GM18861 (cell line): ENCODE data around the gene IPCEF1.

Source experiments
- ATAC-seq: cut with Tn5 transposase; IDR thresholded peaks from one replicate; pipeline ENCODE4 v1.9.1; 2021; ENCODE audit not compliant: unreplicated experiment

IPCEF1 gene

GRCh38 chr6:154169193-154169847 is 187.3 kb downstream of the IPCEF1 start:
- ATAC-seq, result no peak

- no peak for ATAC-seq
Observed at GRCh38 chr6:154167126-154167525, 189.5 kb downstream of the IPCEF1 start.

- no peak for ATAC-seq
Observed at GRCh38 chr6:154166140-154166539, 190.5 kb downstream of the IPCEF1 start.

- ATAC-seq, result no peak
Observed at GRCh38 chr6:154165478-154165877, 191.1 kb downstream of the IPCEF1 start.

GRCh38 chr6:154164397-154164796 is 192.2 kb downstream of the IPCEF1 start:
- no peak for ATAC-seq

- peak; percentile 62 for ATAC-seq
Observed at GRCh38 chr6:154161689-154162088, 194.9 kb downstream of the IPCEF1 start.

GRCh38 chr6:154159126-154159525 is 197.5 kb downstream of the IPCEF1 start:
- ATAC-seq, result no peak

- no peak for ATAC-seq
Observed at GRCh38 chr6:154157706-154158105, 198.9 kb downstream of the IPCEF1 start.

GRCh38 chr6:154157082-154157481 is 199.5 kb downstream of the IPCEF1 start:
- ATAC-seq, result peak; percentile 36

GRCh38 chr6:154156135-154156896 is 200.3 kb downstream of the IPCEF1 start:
- ATAC-seq, result peak; percentile 49

GRCh38 chr6:154154389-154154967 is 202.1 kb downstream of the IPCEF1 start:
- ATAC-seq, result no peak

GRCh38 chr6:154143753-154144152 is 212.8 kb downstream of the IPCEF1 start:
- ATAC-seq, result no peak

- no peak for ATAC-seq
Observed at GRCh38 chr6:154140743-154141142, 215.9 kb downstream of the IPCEF1 start.

GRCh38 chr6:154139892-154140291 is 216.7 kb downstream of the IPCEF1 start:
- no peak for ATAC-seq

GRCh38 chr6:154138793-154139192 is 217.8 kb downstream of the IPCEF1 start:
- ATAC-seq, result no peak

GRCh38 chr6:154134471-154135147 is 222.0 kb downstream of the IPCEF1 start:
- ATAC-seq, result no peak

- ATAC-seq, result no peak
Observed at GRCh38 chr6:154127657-154128056, 228.9 kb downstream of the IPCEF1 start.

- ATAC-seq, result no peak
Observed at GRCh38 chr6:154125421-154125820, 231.2 kb downstream of the IPCEF1 start.

- no peak for ATAC-seq
Observed at GRCh38 chr6:154123155-154123956, 233.2 kb downstream of the IPCEF1 start.

- no peak for ATAC-seq
Observed at GRCh38 chr6:154122195-154122925, 234.2 kb downstream of the IPCEF1 start.
